ENCODE data around the gene ZXDB. TPM values are rescaled to one million over a fixed set of nuclear protein-coding genes. Genes with fewer than 3 reads are reported as not detected.

The ZXDB gene
- total and polyA plus RNA-seq, 10 of the 15 experiments (the other 5 are each of a cell fraction or from before 2014, with no cell fraction given) = 0.47 to 8.1 (median 2.9) TPM

DNA sequence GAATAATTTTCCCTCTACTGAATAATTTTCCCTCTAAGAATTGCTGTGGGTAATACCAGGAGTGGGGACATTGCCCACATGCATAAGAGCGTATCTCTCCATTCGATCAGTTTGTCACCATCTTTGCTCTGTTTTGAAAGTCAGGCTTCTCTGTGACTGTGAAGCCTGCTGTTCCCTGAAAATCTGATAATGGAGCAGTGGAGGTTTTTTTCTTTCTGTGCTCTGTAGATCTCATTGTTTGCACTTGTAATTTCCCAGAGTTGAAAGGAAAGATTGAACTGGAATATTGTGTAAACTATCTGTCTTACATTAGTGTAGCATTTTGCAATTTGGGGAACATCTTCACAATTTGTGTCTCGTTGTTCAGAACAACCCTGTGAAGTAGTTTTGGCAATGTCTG lies 4.3 kb downstream of the ZXDB start:
- H3K4me3 ChIP-seq = 0 out of 2 replicates have a peak overlapping the region, but pooled peaks have one; percentile 18
- CTCF ChIA-PET = no interaction called here
- H3K9me3 ChIP-seq (replicated peaks; ENCODE audit: control insufficient read depth, insufficient read depth, low read length) = no peaks in the 10 kb centered on the region
- H2AFZ ChIP-seq (ENCODE audit: control insufficient read depth, low read depth, low read length) = no peak overlapping the region
- no peak overlapping the region for H3K9ac ChIP-seq (ENCODE audit: control insufficient read depth, insufficient read depth, low read length)
- H4K20me1 ChIP-seq (ENCODE audit: control insufficient read depth, insufficient read depth) = no peaks in the 10 kb centered on the region
- POLR2A ChIA-PET = no interaction called here
- no peak overlapping the region for H3K27ac ChIP-seq (ENCODE audit: control insufficient read depth, insufficient read depth)
- H3K27me3 ChIP-seq (replicated peaks in 1 of 2; ENCODE audit: control insufficient read depth in 2 of 2, insufficient read depth in 2 of 2, low read length in 1 of 2) = no peaks in the 10 kb centered on the region
- in situ Hi-C loops (cut with MboI) = loop anchor here (25.0 kb wide), 1 partner anchor 784 kb away; no protein-coding TSS in a partner anchor
- no peaks in the 10 kb centered on the region for H3K4me1 ChIP-seq (ENCODE audit: control insufficient read depth, insufficient read depth, low read length)
- DNase-seq (ENCODE audit: low read depth, low spot score) = no peak
- peak overlapping the region; percentile 22; the same call in 1 of the 2 replicates for H3K4me2 ChIP-seq (ENCODE audit: control insufficient read depth, insufficient read depth)
- TF ChIP-seq, protein P1, sequence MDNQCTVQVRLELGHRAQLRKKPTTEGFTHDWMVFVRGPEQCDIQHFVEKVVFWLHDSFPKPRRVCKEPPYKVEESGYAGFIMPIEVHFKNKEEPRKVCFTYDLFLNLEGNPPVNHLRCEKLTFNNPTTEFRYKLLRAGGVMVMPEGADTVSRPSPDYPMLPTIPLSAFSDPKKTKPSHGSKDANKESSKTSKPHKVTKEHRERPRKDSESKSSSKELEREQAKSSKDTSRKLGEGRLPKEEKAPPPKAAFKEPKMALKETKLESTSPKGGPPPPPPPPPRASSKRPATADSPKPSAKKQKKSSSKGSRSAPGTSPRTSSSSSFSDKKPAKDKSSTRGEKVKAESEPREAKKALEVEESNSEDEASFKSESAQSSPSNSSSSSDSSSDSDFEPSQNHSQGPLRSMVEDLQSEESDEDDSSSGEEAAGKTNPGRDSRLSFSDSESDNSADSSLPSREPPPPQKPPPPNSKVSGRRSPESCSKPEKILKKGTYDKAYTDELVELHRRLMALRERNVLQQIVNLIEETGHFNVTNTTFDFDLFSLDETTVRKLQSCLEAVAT (IDR thresholded peaks at IDR 0.05) = no peak
- TF ChIP-seq, protein P2, sequence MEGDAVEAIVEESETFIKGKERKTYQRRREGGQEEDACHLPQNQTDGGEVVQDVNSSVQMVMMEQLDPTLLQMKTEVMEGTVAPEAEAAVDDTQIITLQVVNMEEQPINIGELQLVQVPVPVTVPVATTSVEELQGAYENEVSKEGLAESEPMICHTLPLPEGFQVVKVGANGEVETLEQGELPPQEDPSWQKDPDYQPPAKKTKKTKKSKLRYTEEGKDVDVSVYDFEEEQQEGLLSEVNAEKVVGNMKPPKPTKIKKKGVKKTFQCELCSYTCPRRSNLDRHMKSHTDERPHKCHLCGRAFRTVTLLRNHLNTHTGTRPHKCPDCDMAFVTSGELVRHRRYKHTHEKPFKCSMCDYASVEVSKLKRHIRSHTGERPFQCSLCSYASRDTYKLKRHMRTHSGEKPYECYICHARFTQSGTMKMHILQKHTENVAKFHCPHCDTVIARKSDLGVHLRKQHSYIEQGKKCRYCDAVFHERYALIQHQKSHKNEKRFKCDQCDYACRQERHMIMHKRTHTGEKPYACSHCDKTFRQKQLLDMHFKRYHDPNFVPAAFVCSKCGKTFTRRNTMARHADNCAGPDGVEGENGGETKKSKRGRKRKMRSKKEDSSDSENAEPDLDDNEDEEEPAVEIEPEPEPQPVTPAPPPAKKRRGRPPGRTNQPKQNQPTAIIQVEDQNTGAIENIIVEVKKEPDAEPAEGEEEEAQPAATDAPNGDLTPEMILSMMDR (IDR thresholded peaks at IDR 0.05 in 2 of 3, conservative IDR thresholded peaks at IDR 0.05 in 1 of 3; ENCODE audit: control insufficient read depth in 2 of 3, extremely low read depth in 1 of 3, insufficient read depth in 1 of 3, low read depth in 3 of 3, low read length in 3 of 3) = no peak
- TF ChIP-seq, protein P3, sequence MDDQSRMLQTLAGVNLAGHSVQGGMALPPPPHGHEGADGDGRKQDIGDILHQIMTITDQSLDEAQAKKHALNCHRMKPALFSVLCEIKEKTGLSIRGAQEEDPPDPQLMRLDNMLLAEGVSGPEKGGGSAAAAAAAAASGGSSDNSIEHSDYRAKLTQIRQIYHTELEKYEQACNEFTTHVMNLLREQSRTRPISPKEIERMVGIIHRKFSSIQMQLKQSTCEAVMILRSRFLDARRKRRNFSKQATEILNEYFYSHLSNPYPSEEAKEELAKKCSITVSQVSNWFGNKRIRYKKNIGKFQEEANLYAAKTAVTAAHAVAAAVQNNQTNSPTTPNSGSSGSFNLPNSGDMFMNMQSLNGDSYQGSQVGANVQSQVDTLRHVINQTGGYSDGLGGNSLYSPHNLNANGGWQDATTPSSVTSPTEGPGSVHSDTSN (IDR thresholded peaks at IDR 0.05; ENCODE audit: insufficient replicate concordance, low read depth, low read length) = no peak
- no peak for TF ChIP-seq TARDBP (IDR thresholded peaks at IDR 0.05; ENCODE audit: borderline replicate concordance)
- no peak for TF ChIP-seq MYB (IDR thresholded peaks at IDR 0.05; ENCODE audit: borderline replicate concordance, low read depth, low read length)
- no peak for TF ChIP-seq BMI1 (IDR thresholded peaks at IDR 0.05; ENCODE audit: borderline replicate concordance)
- TF ChIP-seq SRF (IDR thresholded peaks at IDR 0.05; ENCODE audit: low read depth in 2 of 2, low read length in 2 of 2) = no peak
- no peak for TF ChIP-seq MXI1 (IDR thresholded peaks at IDR 0.05; ENCODE audit: low read depth, low read length)
- TF ChIP-seq LARP7 (IDR thresholded peaks at IDR 0.05) = no peak
- TF ChIP-seq, protein P4, sequence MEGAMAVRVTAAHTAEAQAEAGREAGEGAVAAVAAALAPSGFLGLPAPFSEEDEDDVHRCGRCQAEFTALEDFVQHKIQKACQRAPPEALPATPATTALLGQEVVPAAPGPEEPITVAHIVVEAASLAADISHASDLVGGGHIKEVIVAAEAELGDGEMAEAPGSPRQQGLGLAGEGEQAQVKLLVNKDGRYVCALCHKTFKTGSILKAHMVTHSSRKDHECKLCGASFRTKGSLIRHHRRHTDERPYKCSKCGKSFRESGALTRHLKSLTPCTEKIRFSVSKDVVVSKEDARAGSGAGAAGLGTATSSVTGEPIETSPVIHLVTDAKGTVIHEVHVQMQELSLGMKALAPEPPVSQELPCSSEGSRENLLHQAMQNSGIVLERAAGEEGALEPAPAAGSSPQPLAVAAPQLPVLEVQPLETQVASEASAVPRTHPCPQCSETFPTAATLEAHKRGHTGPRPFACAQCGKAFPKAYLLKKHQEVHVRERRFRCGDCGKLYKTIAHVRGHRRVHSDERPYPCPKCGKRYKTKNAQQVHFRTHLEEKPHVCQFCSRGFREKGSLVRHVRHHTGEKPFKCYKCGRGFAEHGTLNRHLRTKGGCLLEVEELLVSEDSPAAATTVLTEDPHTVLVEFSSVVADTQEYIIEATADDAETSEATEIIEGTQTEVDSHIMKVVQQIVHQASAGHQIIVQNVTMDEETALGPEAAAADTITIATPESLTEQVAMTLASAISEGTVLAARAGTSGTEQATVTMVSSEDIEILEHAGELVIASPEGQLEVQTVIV (IDR thresholded peaks at IDR 0.05; ENCODE audit: borderline replicate concordance, partially characterized antibody) = no peak
- no peak for TF ChIP-seq NR2C2 (IDR thresholded peaks at IDR 0.05; ENCODE audit: borderline replicate concordance, control insufficient read depth, insufficient read length, low read depth)
- TF ChIP-seq POU2F2 (IDR thresholded peaks at IDR 0.05; ENCODE audit: borderline replicate concordance, low read depth, low read length) = no peak
- ATAC-seq = no peak
- no TSS peak for BruUV-seq (replicated peaks)
- 72% methylated on average over 3 of the region's 3 CpGs for WGBS (ENCODE audit: insufficient coverage, insufficient replicate concordance, low lambda C conversion rate, missing lambda C conversion rate)
- SMC1A ChIA-PET (ENCODE audit: uncharacterized antibody, unreplicated experiment) = no interaction called here
- H3K79me2 ChIP-seq (ENCODE audit: control insufficient read depth, insufficient read depth, low read length) = peaks cover 11% of the 10 kb centered on the region
- intact Hi-C loops (cut with micrococcal nuclease; ENCODE audit: unreplicated experiment) = loop anchor here (10.0 kb wide), 4 partner anchors 219 to 861 kb away; partner anchors contain the start of gene SPIN3
- no peaks in the 10 kb centered on the region for H3K36me3 ChIP-seq (ENCODE audit: control insufficient read depth in 2 of 2, insufficient read depth in 2 of 2, low read length in 1 of 2)
- FAIRE-seq = no peak
- RAD21 ChIA-PET (ENCODE audit: unreplicated experiment) = no interaction called here
